ENCODE data around the gene SMIM5. TPM values are rescaled to one million over a fixed set of nuclear protein-coding genes. Genes with fewer than 3 reads are reported as not detected.

Gene SMIM5
- total and polyA plus RNA-seq, 2 of the 13 experiments (the other 11 are each of a cell fraction or from before 2014, with no cell fraction given), result not detected

DNA sequence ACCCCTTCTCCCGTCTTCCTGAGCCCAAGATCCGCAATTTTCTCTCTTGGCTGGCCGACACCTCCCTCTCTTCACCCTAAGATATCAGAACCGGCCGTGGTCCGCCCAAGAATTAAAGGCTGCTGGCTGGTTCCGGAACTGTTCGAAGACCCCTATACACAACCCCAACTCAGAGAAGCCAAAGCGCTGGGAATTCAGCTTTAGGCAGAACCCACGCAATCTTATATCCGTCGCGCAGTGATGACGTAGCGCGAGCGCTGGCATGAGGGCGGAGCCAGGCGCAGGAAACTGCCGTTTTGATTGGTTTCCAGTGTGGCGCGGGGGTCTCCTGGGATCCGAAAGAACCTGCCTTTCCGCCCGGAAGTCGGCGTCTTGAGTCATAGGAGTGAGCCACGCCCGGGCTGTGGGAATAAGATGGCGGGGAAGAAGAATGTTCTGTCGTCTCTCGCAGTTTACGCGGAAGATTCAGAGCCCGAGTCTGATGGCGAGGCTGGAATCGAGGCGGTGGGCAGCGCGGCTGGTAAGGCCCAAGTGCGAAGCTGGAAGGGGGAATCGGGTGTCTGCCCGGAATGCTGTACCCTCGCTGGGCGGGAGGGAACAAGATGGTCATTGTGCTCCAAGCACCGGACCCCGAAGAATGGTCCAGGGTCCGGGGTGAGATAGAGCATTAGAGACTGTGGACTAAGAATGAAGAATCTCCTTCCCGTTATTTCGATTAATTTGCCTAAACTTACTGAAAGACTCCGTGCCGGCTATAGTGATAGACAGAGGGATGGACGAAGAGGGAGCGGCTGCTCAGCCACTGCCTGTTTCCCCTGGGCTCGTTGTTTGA is 33.9 kb downstream of the SMIM5 start, which contains the start of the genes RECQL5 and SAP30BP (continued):
- TF ChIP-seq FLYWCH1 (CRISPR knock-in tag; IDR thresholded peaks at IDR 0.05), result no peak
- TF ChIP-seq ZNF160 (CRISPR knock-in tag; IDR thresholded peaks at IDR 0.05), result no peak
- TF ChIP-seq ZKSCAN1 (IDR thresholded peaks at IDR 0.05; ENCODE audit: low read length), result no peak
- TF ChIP-seq SCMH1 (CRISPR knock-in tag; IDR thresholded peaks at IDR 0.05; ENCODE audit: borderline replicate concordance), result no peak
- 0 out of 2 replicates have a peak, but pooled peaks have one; percentile 14 for TF ChIP-seq ZSCAN21 (CRISPR knock-in tag; IDR thresholded peaks at IDR 0.05; ENCODE audit: borderline replicate concordance)
- TF ChIP-seq, protein P1, sequence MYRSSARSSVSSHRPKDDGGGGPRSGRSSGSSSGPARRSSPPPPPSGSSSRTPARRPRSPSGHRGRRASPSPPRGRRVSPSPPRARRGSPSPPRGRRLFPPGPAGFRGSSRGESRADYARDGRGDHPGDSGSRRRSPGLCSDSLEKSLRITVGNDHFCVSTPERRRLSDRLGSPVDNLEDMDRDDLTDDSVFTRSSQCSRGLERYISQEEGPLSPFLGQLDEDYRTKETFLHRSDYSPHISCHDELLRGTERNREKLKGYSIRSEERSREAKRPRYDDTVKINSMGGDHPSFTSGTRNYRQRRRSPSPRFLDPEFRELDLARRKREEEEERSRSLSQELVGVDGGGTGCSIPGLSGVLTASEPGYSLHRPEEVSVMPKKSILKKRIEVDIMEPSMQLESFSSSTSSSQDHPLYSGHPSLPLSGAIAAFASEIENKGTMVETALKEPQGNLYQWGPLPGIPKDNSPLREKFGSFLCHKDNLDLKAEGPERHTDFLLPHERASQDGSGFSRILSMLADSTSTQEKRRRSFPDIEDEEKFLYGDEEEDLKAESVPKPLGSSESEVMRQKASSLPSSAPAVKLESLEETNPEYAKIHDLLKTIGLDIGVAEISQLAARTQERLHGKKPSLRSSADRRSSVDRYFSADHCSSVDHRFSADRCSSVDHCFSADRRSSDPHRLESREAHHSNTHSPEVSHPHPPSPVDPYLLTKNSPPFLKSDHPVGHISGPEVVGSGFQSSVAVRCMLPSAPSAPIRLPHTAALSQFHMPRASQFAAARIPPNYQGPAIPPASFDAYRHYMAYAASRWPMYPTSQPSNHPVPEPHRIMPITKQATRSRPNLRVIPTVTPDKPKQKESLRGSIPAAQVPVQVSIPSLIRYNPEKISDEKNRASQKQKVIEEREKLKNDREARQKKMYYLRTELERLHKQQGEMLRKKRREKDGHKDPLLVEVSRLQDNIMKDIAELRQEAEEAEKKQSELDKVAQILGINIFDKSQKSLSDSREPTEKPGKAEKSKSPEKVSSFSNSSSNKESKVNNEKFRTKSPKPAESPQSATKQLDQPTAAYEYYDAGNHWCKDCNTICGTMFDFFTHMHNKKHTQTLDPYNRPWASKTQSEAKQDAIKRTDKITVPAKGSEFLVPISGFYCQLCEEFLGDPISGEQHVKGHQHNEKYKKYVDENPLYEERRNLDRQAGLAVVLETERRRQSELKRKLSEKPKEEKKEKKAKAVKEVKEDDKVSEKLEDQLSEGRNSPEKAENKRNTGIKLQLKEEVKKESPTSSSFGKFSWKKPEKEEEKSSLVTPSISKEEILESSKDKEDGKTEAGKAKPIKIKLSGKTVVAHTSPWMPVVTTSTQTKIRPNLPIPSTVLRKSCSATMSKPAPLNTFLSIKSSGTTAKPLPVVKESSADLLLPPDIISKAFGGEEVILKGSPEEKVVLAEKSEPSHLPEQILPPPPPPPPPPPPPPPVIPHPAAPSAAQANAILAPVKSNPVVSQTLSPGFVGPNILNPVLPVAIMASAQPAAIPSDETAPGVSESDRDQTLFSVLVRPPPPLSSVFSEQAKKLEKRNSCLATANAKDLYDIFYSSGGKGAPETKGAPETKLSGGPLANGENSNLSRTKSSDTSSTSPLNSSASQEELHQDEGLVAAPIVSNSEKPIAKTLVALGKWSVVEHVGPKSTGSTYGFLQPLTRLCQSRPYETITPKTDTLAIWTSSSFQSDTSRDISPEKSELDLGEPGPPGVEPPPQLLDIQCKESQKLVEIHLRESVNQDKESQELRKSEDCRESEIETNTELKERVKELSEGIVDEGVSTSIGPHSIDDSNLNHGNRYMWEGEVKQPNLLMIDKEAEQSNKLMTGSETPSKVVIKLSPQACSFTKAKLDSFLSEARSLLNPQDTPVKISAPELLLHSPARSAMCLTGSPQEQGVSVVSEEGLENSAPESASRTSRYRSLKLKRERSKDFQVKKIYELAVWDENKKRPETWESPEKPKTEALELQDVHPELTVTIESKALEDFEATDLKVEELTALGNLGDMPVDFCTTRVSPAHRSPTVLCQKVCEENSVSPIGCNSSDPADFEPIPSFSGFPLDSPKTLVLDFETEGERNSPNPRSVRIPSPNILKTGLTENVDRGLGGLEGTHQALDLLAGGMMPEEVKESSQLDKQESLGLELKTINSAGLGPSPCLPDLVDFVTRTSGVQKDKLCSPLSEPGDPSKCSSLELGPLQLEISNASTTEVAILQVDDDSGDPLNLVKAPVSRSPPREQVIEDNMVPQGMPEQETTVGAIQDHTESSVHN (CRISPR knock-in tag; IDR thresholded peaks at IDR 0.05), result no peak
- TF ChIP-seq, protein P2, sequence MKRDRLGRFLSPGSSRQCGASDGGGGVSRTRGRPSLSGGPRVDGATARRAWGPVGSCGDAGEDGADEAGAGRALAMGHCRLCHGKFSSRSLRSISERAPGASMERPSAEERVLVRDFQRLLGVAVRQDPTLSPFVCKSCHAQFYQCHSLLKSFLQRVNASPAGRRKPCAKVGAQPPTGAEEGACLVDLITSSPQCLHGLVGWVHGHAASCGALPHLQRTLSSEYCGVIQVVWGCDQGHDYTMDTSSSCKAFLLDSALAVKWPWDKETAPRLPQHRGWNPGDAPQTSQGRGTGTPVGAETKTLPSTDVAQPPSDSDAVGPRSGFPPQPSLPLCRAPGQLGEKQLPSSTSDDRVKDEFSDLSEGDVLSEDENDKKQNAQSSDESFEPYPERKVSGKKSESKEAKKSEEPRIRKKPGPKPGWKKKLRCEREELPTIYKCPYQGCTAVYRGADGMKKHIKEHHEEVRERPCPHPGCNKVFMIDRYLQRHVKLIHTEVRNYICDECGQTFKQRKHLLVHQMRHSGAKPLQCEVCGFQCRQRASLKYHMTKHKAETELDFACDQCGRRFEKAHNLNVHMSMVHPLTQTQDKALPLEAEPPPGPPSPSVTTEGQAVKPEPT (CRISPR knock-in tag; IDR thresholded peaks at IDR 0.05; ENCODE audit: low read depth), result no peak
- TF ChIP-seq EZH2 (conservative IDR thresholded peaks at IDR 0.05; ENCODE audit: low read depth, low read length), result no peak
- TF ChIP-seq MLLT10 (CRISPR knock-in tag; IDR thresholded peaks at IDR 0.05), result no peak
- 0 out of 2 replicates have a peak, but pooled peaks have one; percentile 46 for TF ChIP-seq ZNF383 (CRISPR knock-in tag; IDR thresholded peaks at IDR 0.05; ENCODE audit: borderline replicate concordance)
- no peak for TF ChIP-seq ZNF550 (CRISPR knock-in tag; IDR thresholded peaks at IDR 0.05; ENCODE audit: borderline replicate concordance)
- no peak for TF ChIP-seq ISX (CRISPR knock-in tag; conservative IDR thresholded peaks at IDR 0.05)
- TF ChIP-seq ZNF10 (CRISPR knock-in tag; IDR thresholded peaks at IDR 0.05; ENCODE audit: borderline replicate concordance, low read depth), result no peak
- TF ChIP-seq ERF (CRISPR knock-in tag; IDR thresholded peaks at IDR 0.05), result no peak
- 0 out of 2 replicates have a peak, but pooled peaks have one; percentile 71 for TF ChIP-seq ZNF614 (CRISPR knock-in tag; IDR thresholded peaks at IDR 0.05; ENCODE audit: borderline replicate concordance)
- no peak for TF ChIP-seq PTBP1 (IDR thresholded peaks at IDR 0.05; ENCODE audit: low read depth, low read length, poor library complexity, severe bottlenecking)
- no peak for TF ChIP-seq DPF2 (CRISPR knock-in tag; IDR thresholded peaks at IDR 0.05; ENCODE audit: borderline replicate concordance, low read depth)
- peak; percentile 61; the same call in 1 of the 2 replicates for TF ChIP-seq NFIC (IDR thresholded peaks at IDR 0.05; ENCODE audit: low read length)
- peak; percentile 51; the same call in 1 of the 2 replicates for TF ChIP-seq ZSCAN12 (CRISPR knock-in tag; IDR thresholded peaks at IDR 0.05)
- TF ChIP-seq DMAP1 (CRISPR knock-in tag; IDR thresholded peaks at IDR 0.05), result peak; percentile 73; the same call in 1 of the 2 replicates

All from HepG2 (cell line).